ENCODE results near the gene COPZ1. TPM values are rescaled to one million over a fixed set of nuclear protein-coding genes. Genes with fewer than 3 reads are reported as not detected.

COPZ1 gene
- total RNA-seq, 2 donors from 2014 or later = 83.1 to 192 TPM

DNA sequence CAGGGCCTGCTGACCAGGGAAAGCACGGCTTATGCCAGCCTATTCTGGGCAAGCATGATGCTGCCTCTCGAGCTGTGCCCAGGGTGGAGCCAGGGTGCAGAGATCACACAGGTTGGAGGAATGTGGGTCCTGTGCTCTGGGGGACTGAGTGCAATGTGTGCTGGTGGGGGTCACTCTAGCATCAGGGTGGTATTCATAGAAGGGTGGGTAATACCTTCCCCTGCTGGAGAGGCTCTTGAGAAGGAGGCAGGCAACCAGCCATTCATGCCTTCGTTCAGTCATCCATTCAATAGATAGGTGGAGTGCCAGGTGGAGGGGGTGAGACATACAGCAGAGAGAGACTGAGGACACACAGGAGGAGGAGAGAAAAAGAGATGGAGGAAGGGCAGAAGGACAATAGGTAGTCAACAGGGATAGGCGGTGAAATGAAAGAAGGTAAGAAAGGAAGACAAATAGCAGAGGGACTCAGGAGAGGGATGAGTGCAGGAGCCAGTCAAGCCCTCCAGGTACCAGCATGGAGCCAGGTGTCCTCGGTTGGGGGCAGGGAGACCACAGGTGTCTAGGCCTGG lies 64.8 kb downstream of the COPZ1 start:
- Histone ChIP-seq H3K9me3 (no peaks in the 10 kb centered on the region), H3K36me3 (no peaks in the 10 kb centered on the region), H3K4me1 (replicated peaks) (peaks cover 8% of the 10 kb centered on the region), H3K27me3 (replicated peaks; ENCODE audit: insufficient read depth) (no peaks in the 10 kb centered on the region), H3K27ac (peak overlapping the region; percentile 90 to 94), H3K4me3 (peak overlapping the region; percentile 67 to 85)
- 72% methylated on average over 5 of the region's 5 CpGs for WGBS
- intact Hi-C loops (cut with DNase I) = no loop called here
- TF ChIP-seq POLR2A (IDR thresholded peaks at IDR 0.05) (no peak), CTCF (IDR thresholded peaks at IDR 0.05) (no peak), POLR2AphosphoS5 (IDR thresholded peaks at IDR 0.05) (no peak)
- no peak for DNase-seq (ENCODE audit: low spot score)

GRCh38 chr12:54390176-54390667 lies 65.3 kb downstream of the COPZ1 start:
- 36% methylated on average over 7 of the region's 7 CpGs for WGBS
- no peaks in the 10 kb centered on the region for H3K36me3 ChIP-seq
- H3K4me1 ChIP-seq (replicated peaks) = peaks cover 8% of the 10 kb centered on the region
- no peaks in the 10 kb centered on the region for H3K9me3 ChIP-seq
- TF ChIP-seq CTCF (IDR thresholded peaks at IDR 0.05) (no peak), POLR2A (IDR thresholded peaks at IDR 0.05) (peak; percentile 13), POLR2AphosphoS5 (IDR thresholded peaks at IDR 0.05) (peak; percentile 22)
- peak overlapping the region; percentile 90 to 94 for H3K27ac ChIP-seq
- DNase-seq (ENCODE audit: low spot score) = peak; percentile 69
- peak overlapping the region; percentile 67 to 85 for H3K4me3 ChIP-seq
- intact Hi-C loops (cut with DNase I) = no loop called here
- H3K27me3 ChIP-seq (replicated peaks; ENCODE audit: insufficient read depth) = no peaks in the 10 kb centered on the region

GRCh38 chr12:54390668-54391551 lies 66.0 kb downstream of the COPZ1 start:
- 9% methylated on average over 51 of the region's 51 CpGs for WGBS
- H3K27me3 ChIP-seq (replicated peaks; ENCODE audit: insufficient read depth) = no peaks in the 10 kb centered on the region
- intact Hi-C loops (cut with DNase I) = no loop called here
- H3K4me1 ChIP-seq (replicated peaks) = peaks cover 8% of the 10 kb centered on the region
- peak overlapping the region; percentile 67 to 85 for H3K4me3 ChIP-seq
- peak overlapping the region; percentile 90 to 94 for H3K27ac ChIP-seq
- peaks cover 0 to 3% of the 10 kb centered on the region in 2 donors for H3K36me3 ChIP-seq
- TF ChIP-seq CTCF (IDR thresholded peaks at IDR 0.05) = peak in 1 of 4 experiments; percentile 10
- no peak for TF ChIP-seq POLR2AphosphoS5 (IDR thresholded peaks at IDR 0.05)
- peak; percentile 49 for TF ChIP-seq POLR2A (IDR thresholded peaks at IDR 0.05)
- no peaks in the 10 kb centered on the region for H3K9me3 ChIP-seq
- peak; percentile 83 for DNase-seq (ENCODE audit: low spot score)

DNA sequence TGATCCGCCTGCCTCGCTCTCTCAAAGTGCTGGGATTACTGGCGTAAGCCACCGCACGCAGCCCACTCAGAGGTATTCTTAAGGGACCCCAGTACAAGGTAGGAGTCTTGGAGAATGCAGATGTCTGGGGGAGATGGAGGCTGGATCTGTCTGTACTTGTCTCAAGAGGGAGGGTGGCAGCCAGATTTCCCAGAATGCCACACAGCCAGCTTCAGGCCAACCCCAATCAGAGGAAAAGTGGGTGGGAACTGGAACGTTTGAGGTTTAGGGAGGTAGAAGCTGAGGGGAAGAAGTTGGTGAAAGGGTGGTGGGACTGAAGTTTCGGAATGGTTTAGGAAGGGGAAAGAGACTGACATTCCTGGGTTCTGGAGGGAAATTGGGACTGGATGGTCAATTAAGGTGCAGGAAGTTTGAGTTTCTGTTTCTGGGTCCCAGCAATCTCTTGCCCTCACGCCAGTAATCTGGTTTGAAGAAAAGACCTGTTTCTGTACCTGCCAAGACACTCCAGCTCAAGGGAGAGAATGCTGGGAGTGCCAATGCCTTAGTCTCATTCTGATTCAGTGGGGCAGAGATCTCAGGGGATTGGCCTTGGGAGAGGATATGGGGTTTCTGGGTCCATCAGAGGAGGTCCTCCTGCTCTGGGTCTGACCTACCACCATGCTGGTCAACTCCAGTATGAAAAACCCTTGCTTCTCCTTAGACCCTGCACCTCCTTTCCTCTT lies 67.7 kb downstream of the COPZ1 start:
- Histone ChIP-seq H3K9me3 (no peaks in the 10 kb centered on the region), H3K36me3 (peaks cover 0 to 8% of the 10 kb centered on the region in 2 donors), H3K4me3 (no peak overlapping the region), H3K27me3 (replicated peaks; ENCODE audit: insufficient read depth) (no peaks in the 10 kb centered on the region), H3K4me1 (replicated peaks) (no peaks in the 10 kb centered on the region), H3K27ac (no peak overlapping the region)
- intact Hi-C loops (cut with DNase I) = no loop called here
- 77% methylated on average over 8 of the region's 8 CpGs for WGBS
- DNase-seq (ENCODE audit: low spot score) = no peak
- TF ChIP-seq POLR2A (IDR thresholded peaks at IDR 0.05) (no peak), POLR2AphosphoS5 (IDR thresholded peaks at IDR 0.05) (peak; percentile 29), CTCF (IDR thresholded peaks at IDR 0.05) (no peak)

Data from prostate gland (tissue), 2 donors.